ENCODE measurements around the gene PICK1.

GRCh38 chr22:38078046-38078840, 21.0 kb downstream of the PICK1 start:
- TF ChIP-seq, protein P1, sequence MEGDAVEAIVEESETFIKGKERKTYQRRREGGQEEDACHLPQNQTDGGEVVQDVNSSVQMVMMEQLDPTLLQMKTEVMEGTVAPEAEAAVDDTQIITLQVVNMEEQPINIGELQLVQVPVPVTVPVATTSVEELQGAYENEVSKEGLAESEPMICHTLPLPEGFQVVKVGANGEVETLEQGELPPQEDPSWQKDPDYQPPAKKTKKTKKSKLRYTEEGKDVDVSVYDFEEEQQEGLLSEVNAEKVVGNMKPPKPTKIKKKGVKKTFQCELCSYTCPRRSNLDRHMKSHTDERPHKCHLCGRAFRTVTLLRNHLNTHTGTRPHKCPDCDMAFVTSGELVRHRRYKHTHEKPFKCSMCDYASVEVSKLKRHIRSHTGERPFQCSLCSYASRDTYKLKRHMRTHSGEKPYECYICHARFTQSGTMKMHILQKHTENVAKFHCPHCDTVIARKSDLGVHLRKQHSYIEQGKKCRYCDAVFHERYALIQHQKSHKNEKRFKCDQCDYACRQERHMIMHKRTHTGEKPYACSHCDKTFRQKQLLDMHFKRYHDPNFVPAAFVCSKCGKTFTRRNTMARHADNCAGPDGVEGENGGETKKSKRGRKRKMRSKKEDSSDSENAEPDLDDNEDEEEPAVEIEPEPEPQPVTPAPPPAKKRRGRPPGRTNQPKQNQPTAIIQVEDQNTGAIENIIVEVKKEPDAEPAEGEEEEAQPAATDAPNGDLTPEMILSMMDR (IDR thresholded peaks at IDR 0.05 in 2 of 3, conservative IDR thresholded peaks at IDR 0.05 in 1 of 3; ENCODE audit: control insufficient read depth in 2 of 3, extremely low read depth in 1 of 3, insufficient read depth in 1 of 3, low read depth in 3 of 3, low read length in 3 of 3): no peak
- TF ChIP-seq NR2C1 (IDR thresholded peaks at IDR 0.05) (no peak), CREB1 (IDR thresholded peaks at IDR 0.05; ENCODE audit: low read depth) (no peak), SP1 (IDR thresholded peaks at IDR 0.05; ENCODE audit: low read depth, low read length) (no peak), MYC (IDR thresholded peaks at IDR 0.05; ENCODE audit: insufficient read depth, insufficient read length, insufficient replicate concordance, low read length, severe bottlenecking) (no peak), RBBP5 (conservative IDR thresholded peaks at IDR 0.05) (no peak)
